Loucy (cell line): Measurements from ENCODE around the gene VPS35L.

Experiments used
- CTCF ChIP-seq: fragments of 200-600 bp; sonication (generic); conservative IDR thresholded peaks from 2 replicates; pipeline ENCODE4 v1.5.1; 2014; ENCODE audit warnings: mild to moderate bottlenecking, antibody characterized with exemption, low read length
- EZH2phosphoT487 ChIP-seq: fragments of 200-600 bp; IDR thresholded peaks from 2 replicates; pipeline ENCODE4 v1.6.1; 2018; ENCODE audit warnings: antibody characterized with exemption, mild to moderate bottlenecking, moderate library complexity, borderline replicate concordance

GRCh38 chr16:19542138-19542821, 13.2 kb upstream of the VPS35L start:
- TF ChIP-seq CTCF (no peak), EZH2phosphoT487 (no peak)
